Nephron progenitor cell (in vitro differentiated cells): ENCODE data around the gene EVC.
"Not testable (repeated sequence)": the region's sequence is repeated elsewhere in the genome, so short reads cannot be mapped to it uniquely, and the experiment has no call there.

ENCODE experiments used
- DNase-seq: peaks from one replicate; pipeline ENCODE4 v3.0.0; 2021
- H3K27ac Mint-ChIP-seq: 2 replicates; pipeline ENCODE4 v1.8.0; 2021; ENCODE audit warnings: mild to moderate bottlenecking, moderate library complexity, mixed read lengths
- H3K27me3 Mint-ChIP-seq: 2 replicates; pipeline ENCODE4 v1.8.0; 2021; ENCODE audit warnings: mild to moderate bottlenecking, low read depth, mixed read lengths; ENCODE audit not compliant: poor library complexity
- H3K36me3 Mint-ChIP-seq: 2 replicates; pipeline ENCODE4 v1.8.0; 2021; ENCODE audit warnings: low read depth, mixed read lengths
- H3K4me1 Mint-ChIP-seq: 2 replicates; pipeline ENCODE4 v1.8.0; 2021; ENCODE audit warnings: mixed read lengths
- H3K4me3 Mint-ChIP-seq: 2 replicates; pipeline ENCODE4 v1.8.0; 2021; ENCODE audit warnings: mild to moderate bottlenecking, moderate library complexity, mixed read lengths
- H3K9me3 Mint-ChIP-seq: 2 replicates; pipeline ENCODE4 v1.8.0; 2021; ENCODE audit warnings: mild to moderate bottlenecking, moderate library complexity, mixed read lengths
- TF ChIP-seq, protein P1 (sequence below): fragments of 200-600 bp; sonication (generic); IDR thresholded peaks from 2 replicates; pipeline ENCODE4 v1.5.0; 2021; ENCODE audit warnings: antibody characterized with exemption

Gene EVC

DNA sequence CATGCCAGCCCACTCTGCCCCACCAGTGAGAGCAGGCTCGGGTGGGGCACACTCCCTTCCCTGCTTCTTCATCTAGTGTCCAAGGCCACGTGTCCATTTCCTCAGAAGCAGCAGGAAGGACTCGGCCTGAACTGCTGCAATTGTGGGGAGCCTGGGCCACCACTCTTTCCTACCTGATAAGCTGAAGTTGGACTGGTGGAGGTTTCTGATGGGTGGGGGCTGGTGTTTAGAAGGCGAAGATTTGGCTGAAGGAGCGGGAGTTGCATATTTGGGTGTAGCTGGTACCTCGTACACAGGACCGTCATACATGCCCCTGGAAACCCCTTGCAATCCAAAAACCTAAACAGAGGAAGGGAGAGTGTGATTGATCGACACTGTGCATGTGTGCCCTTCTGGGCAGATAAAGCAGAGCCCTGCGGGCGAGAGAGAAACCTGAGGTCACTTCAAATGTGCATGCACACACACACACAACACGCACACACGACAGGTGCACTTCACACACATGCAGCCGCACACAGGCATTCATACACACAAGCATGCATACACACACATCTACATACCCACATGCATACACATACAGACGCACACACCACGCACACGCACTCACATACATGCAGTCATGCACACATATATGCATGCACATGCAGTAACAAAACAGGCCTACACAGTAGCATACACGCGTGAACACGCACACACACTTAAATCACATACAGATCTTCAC, 114.5 kb downstream of the EVC start:
- Mint-ChIP-seq H3K36me3 (peaks cover 85% of the 10 kb centered on the region), H3K4me1 (no peaks in the 10 kb centered on the region), H3K27ac (no peak overlapping the region), H3K4me3 (no peak overlapping the region), H3K27me3 (no peaks in the 10 kb centered on the region), H3K9me3 (no peaks in the 10 kb centered on the region)
- TF ChIP-seq, protein P1, sequence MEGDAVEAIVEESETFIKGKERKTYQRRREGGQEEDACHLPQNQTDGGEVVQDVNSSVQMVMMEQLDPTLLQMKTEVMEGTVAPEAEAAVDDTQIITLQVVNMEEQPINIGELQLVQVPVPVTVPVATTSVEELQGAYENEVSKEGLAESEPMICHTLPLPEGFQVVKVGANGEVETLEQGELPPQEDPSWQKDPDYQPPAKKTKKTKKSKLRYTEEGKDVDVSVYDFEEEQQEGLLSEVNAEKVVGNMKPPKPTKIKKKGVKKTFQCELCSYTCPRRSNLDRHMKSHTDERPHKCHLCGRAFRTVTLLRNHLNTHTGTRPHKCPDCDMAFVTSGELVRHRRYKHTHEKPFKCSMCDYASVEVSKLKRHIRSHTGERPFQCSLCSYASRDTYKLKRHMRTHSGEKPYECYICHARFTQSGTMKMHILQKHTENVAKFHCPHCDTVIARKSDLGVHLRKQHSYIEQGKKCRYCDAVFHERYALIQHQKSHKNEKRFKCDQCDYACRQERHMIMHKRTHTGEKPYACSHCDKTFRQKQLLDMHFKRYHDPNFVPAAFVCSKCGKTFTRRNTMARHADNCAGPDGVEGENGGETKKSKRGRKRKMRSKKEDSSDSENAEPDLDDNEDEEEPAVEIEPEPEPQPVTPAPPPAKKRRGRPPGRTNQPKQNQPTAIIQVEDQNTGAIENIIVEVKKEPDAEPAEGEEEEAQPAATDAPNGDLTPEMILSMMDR: no peak
- DNase-seq: no peak

DNA sequence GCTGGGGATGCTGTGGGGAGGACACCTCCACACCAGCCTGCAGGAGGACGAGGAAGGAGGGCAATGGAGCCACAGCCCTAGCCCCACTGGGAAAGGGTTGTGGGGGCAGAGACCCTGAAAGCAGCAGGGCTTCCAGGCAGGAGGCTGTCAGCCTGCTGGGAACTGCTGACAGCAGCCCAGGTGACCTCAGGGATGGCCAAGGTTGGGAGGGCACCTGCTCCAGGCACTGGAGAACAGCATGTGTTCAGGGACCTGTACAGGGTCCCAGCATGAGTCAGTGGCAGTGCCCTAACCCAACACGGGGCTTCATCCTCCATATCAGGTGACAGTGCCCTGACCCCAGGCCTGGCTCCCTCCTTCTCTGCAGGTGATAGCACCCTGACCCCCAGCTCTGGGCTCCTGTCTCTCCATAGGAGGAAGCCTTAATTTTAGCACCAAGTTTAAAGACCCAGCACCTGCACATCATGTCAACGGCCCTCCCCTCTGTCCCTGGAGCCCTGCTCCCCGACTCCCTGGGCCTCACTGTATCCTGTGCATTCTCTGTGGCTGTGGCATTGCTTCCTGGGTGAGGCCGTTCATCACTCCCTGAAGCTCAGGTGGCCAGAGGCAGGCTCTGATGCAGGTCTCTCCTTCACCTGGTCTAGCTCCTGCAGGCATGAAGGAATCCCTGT, 115.6 kb downstream of the EVC start:
- H3K9me3 Mint-ChIP-seq: no peaks in the 10 kb centered on the region
- H3K27ac Mint-ChIP-seq: peak overlapping the region; percentile 76
- H3K4me1 Mint-ChIP-seq: no peaks in the 10 kb centered on the region
- H3K4me3 Mint-ChIP-seq: no peak overlapping the region
- peaks cover 77% of the 10 kb centered on the region for H3K36me3 Mint-ChIP-seq
- no peak for DNase-seq
- TF ChIP-seq, protein P1: no peak
- H3K27me3 Mint-ChIP-seq: no peaks in the 10 kb centered on the region

DNA sequence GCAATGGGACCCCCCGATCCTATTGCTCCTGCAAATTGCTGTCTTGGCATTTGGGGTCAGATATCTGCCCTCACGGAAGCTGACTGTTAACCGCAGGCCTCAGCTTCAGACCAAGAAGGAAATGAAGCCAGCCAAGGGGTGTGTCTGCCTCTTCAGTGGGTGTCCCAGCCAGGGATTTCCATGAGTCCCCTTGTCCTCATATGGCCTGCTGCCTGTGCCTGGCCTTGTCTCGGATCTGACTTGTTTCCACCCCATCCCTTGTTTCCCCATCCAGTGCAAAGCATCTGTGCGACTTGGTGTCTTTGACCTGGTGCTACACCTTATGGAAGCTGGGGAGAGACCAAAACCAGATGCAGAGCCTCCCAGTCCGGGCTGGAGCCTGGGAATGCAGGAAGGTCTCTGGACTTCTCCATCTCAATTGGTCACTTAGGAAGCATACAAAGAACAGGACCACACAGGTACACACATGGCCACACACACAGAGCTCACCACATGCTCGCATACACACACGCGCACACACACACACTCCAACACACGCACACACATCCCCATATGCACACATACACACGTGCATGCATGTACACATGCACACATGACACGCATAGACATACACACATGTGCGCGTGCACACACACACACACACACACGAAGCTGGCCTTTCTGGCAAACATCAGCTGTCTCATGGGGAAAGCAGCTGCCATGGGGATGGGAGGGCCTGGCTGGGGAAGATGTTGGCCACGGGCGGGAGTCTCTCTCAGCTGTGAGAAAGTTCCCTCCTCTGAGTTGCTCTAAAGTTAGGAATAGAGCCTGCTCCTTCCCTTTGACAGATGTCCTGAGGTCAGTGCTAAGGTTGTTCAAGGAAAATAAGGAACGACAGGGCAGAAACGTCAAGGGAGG, 116.4 kb downstream of the EVC start:
- H3K27ac Mint-ChIP-seq: peak overlapping the region; percentile 76
- DNase-seq: no peak
- H3K9me3 Mint-ChIP-seq: no peaks in the 10 kb centered on the region
- H3K27me3 Mint-ChIP-seq: no peaks in the 10 kb centered on the region
- TF ChIP-seq, protein P1: no peak
- H3K36me3 Mint-ChIP-seq: peaks cover 76% of the 10 kb centered on the region
- H3K4me3 Mint-ChIP-seq: no peak overlapping the region
- H3K4me1 Mint-ChIP-seq: no peaks in the 10 kb centered on the region

DNA sequence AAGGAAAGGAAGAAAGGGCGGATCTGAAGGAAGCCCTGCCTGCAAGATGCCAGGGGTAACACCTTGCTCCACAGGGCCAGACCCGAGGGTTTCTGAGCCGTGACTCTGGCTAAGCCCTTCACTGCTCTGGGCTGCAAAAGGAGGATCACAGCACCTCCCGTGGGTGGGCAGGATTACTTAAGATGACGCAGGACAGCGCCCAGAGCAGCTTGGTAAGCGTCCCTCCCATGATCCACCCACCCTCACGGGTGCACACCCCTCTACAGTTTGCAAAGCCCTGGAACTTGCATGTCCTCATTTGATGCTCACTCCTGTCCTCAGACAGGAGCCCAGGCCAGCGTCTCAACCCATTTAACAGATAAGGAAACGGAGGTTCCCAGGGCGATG, 117.0 kb downstream of the EVC start:
- no peak for DNase-seq
- no peaks in the 10 kb centered on the region for H3K27me3 Mint-ChIP-seq
- H3K36me3 Mint-ChIP-seq: peaks cover 75% of the 10 kb centered on the region
- H3K27ac Mint-ChIP-seq: no peak overlapping the region
- TF ChIP-seq, protein P1: no peak
- no peak overlapping the region for H3K4me3 Mint-ChIP-seq
- no peaks in the 10 kb centered on the region for H3K4me1 Mint-ChIP-seq
- H3K9me3 Mint-ChIP-seq: no peaks in the 10 kb centered on the region

DNA sequence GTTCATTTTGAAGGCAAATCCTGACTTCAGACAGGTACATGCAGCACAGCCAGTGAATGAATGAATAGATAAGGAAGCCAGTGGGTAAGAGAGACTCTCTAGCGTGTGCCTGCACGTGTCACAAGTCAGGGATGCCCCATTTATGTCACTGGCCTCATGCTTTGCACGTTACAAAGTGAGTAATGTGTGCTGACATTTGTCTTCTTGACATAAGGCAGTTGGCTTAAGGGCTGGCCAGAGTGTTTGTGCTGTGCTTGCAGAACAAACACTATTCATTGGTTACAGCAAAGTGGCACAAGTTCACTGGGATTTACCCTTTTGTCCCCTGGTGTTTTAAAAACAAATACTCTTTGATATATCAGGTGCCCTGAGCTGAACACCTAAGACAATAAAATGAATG, 125.9 kb downstream of the EVC start:
- Mint-ChIP-seq H3K36me3 (peaks cover 66% of the 10 kb centered on the region), H3K4me1 (peaks cover 16% of the 10 kb centered on the region), H3K9me3 (no peaks in the 10 kb centered on the region), H3K4me3 (no peak overlapping the region), H3K27ac (no peak overlapping the region), H3K27me3 (no peaks in the 10 kb centered on the region)
- no peak for DNase-seq
- TF ChIP-seq, protein P1: no peak

DNA sequence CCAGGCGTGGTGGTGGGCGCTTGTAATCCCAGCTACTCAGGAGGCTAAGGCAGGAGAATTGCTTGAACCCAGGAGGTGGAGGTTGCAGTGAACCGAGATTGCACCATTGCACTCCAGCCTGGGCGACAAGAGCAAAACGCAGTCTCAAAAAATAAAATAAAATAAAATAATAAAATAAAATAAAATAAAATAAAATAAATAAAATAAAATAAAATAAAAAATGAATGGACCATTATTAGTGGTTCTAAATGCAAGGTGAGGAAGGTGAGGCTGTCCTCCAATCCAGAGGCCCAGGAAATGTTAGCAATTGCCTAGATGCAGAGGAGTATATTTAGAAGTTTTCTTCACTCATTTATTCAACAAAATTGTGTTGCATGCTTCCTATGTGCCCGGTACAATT, 126.5 kb downstream of the EVC start:
- Mint-ChIP-seq H3K36me3 (peaks cover 67% of the 10 kb centered on the region), H3K4me1 (peaks cover 16% of the 10 kb centered on the region), H3K27ac (peak overlapping the region; percentile 33)
- H3K27me3 Mint-ChIP-seq, H3K4me3 Mint-ChIP-seq, H3K9me3 Mint-ChIP-seq, DNase-seq: not testable (repeated sequence)
